GM10248 (cell line): ENCODE data around the gene MEST.

Experiments
- CTCF ChIA-PET: fragments of 300-600 bp; sonication (Branson Sonifier 250); formaldehyde crosslinking; extraction: SDS; loops from one replicate; lab custom pipeline; 2021; ENCODE audit warnings: antibody characterized with exemption; lab: Yijun Ruan, JAX
- POLR2A ChIA-PET: fragments of 350-650 bp; sonication (Branson Sonifier 250); formaldehyde crosslinking; extraction: SDS; loops from one replicate; lab custom pipeline; 2020; ENCODE audit warnings: antibody characterized with exemption; lab: Yijun Ruan, JAX
- DNase-seq: peaks from one replicate; pipeline ENCODE4 v3.0.0; 2012; ENCODE audit errors: extremely low spot score
- CTCF ChIP-seq: IDR thresholded peaks from 2 replicates; pipeline ENCODE4 v1.5.1; 2012; ENCODE audit warnings: mild to moderate bottlenecking, low read depth; ENCODE audit errors: extremely low read depth, missing control alignments, control extremely low read depth

MEST gene

GRCh38 chr7:130544356-130544755 is 52.5 kb downstream of the MEST start:
- DNase-seq, result no peak
- POLR2A ChIA-PET, result no interaction called here
- CTCF ChIA-PET, result no interaction called here
- TF ChIP-seq CTCF, result no peak

- TF ChIP-seq CTCF, result no peak
Measured at GRCh38 chr7:130553398-130554029, 61.6 kb downstream of the MEST start.

GRCh38 chr7:130554481-130554880 is 62.6 kb downstream of the MEST start:
- DNase-seq, result no peak
- CTCF ChIA-PET, result interaction anchor here (2.5 kb wide), 1 partner anchor 10 kb away, joined by 7 read pairs; no protein-coding TSS in a partner anchor
- TF ChIP-seq CTCF, result no peak
- POLR2A ChIA-PET, result no interaction called here

More at GRCh38 chr7:130553398-130554029, 61.6 kb downstream of the MEST start:
- ChIA-PET CTCF (interaction anchor here (1.2 to 2.5 kb wide), 2 partner anchors 10 to 11 kb away, joined by 5 to 7 read pairs; no protein-coding TSS in a partner anchor), POLR2A (no interaction called here)
- DNase-seq, result no peak
